Inferior parietal cortex (tissue), 1 donor: ENCODE measurements around the gene DEUP1.
"Not testable (repeated sequence)": the region's sequence is repeated elsewhere in the genome, so short reads cannot be mapped to it uniquely, and the experiment has no call there.

Source experiments
- DNase-seq: peaks from one replicate; pipeline ENCODE4 v3.0.0-alpha.2; 2016; ENCODE audit errors: extremely low spot score

Gene DEUP1

GRCh38 chr11:93330446-93330984 lies at the start of gene DEUP1:
Gene DEUP1 (plus strand): TSS chr11:93330742. CDS start chr11:93332260, 1,518 bp downstream.
- DNase-seq: no peak

GRCh38 chr11:93285430-93285829 lies 45.1 kb upstream of the DEUP1 start:
- no peak for DNase-seq

GRCh38 chr11:93287434-93287833 lies 43.1 kb upstream of the DEUP1 start:
- DNase-seq: no peak

GRCh38 chr11:93288079-93288478 lies 42.5 kb upstream of the DEUP1 start:
- no peak for DNase-seq

- DNase-seq: peak; percentile 7
Observed at GRCh38 chr11:93288767-93289166, 41.8 kb upstream of the DEUP1 start.

- no peak for DNase-seq
Observed at GRCh38 chr11:93289782-93290463, 40.6 kb upstream of the DEUP1 start.

GRCh38 chr11:93291110-93291509 lies 39.4 kb upstream of the DEUP1 start:
- no peak for DNase-seq

GRCh38 chr11:93291898-93292297 lies 38.6 kb upstream of the DEUP1 start:
- DNase-seq: no peak

- no peak for DNase-seq
Observed at GRCh38 chr11:93295921-93296575, 34.5 kb upstream of the DEUP1 start.

GRCh38 chr11:93303689-93304088 lies 26.9 kb upstream of the DEUP1 start:
- no peak for DNase-seq

GRCh38 chr11:93314399-93314798 lies 16.1 kb upstream of the DEUP1 start:
- not testable (repeated sequence) for DNase-seq

- DNase-seq: no peak
Observed at GRCh38 chr11:93319224-93319839, 11.2 kb upstream of the DEUP1 start.

GRCh38 chr11:93320230-93320629 lies 10.3 kb upstream of the DEUP1 start:
- DNase-seq: no peak

GRCh38 chr11:93322207-93322606 lies 8.3 kb upstream of the DEUP1 start:
- no peak for DNase-seq

- no peak for DNase-seq
Observed at GRCh38 chr11:93323747-93324146, 6.8 kb upstream of the DEUP1 start.

GRCh38 chr11:93324500-93324899 lies 6.0 kb upstream of the DEUP1 start:
- DNase-seq: no peak

- no peak for DNase-seq
Observed at GRCh38 chr11:93326681-93327080, 3.9 kb upstream of the DEUP1 start.

GRCh38 chr11:93329936-93330445 lies 551 bp upstream of the DEUP1 start:
- no peak for DNase-seq

GRCh38 chr11:93340223-93340622 lies 9.7 kb downstream of the DEUP1 start:
- DNase-seq: no peak

- no peak for DNase-seq
Observed at GRCh38 chr11:93344855-93345333, 14.4 kb downstream of the DEUP1 start.

- no peak for DNase-seq
Observed at GRCh38 chr11:93348930-93349329, 18.4 kb downstream of the DEUP1 start.

GRCh38 chr11:93350835-93351234 lies 20.3 kb downstream of the DEUP1 start:
- no peak for DNase-seq
